ENCODE data around the gene WNT4.

Gene WNT4

DNA sequence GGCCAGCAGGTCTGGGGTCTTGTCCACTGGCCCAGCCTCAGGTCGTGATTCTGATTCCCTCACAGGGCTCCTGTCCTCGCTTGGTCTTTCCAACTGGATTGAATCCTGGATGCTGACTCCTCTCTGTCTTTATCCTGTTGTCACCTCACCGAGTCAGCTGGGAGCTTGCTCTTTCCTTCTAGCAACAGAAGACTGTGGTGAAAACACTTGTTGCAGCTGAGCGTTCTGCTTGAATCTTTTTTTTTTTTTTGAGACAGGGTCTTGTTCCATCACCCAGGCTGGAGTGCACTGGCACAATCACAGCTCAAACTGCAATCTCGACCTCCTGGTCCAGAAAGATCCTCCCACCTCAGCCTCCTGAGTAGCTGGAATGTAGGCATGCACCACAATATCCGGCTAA is 8.0 kb upstream of the WNT4 start:
- H3K4me3 ChIP-seq (ENCODE audit: low read length), result no peak overlapping the region
- H3K79me2 ChIP-seq (ENCODE audit: control insufficient read depth, low read length), result no peaks in the 10 kb centered on the region
- H3K4me2 ChIP-seq (ENCODE audit: low read length), result no peak overlapping the region
- no peaks in the 10 kb centered on the region for H3K9me3 ChIP-seq (ENCODE audit: control insufficient read depth, insufficient read depth, low read length)
- H3K4me1 ChIP-seq (ENCODE audit: control insufficient read depth, low read length), result no peaks in the 10 kb centered on the region
- H3K36me3 ChIP-seq (ENCODE audit: control insufficient read depth, low read length), result no peaks in the 10 kb centered on the region
- H3K27ac ChIP-seq (ENCODE audit: low read depth, low read length), result no peak overlapping the region
- H3K9me2 ChIP-seq (replicated peaks; ENCODE audit: control insufficient read depth, low read length), result no peaks in the 10 kb centered on the region
- H3F3A ChIP-seq (ENCODE audit: control insufficient read depth, insufficient read depth), result no peaks in the 10 kb centered on the region
- no peaks in the 10 kb centered on the region for H4K20me1 ChIP-seq (ENCODE audit: control insufficient read depth, insufficient read depth, low read depth, low read length)
- no peaks in the 10 kb centered on the region; the same call in 1 of the 2 replicates for H3K27me3 ChIP-seq (ENCODE audit: control insufficient read depth, low read length)
- no peak for TF ChIP-seq EZH2phosphoT487 (IDR thresholded peaks at IDR 0.05; ENCODE audit: borderline replicate concordance, low read length)
- TF ChIP-seq, protein P1, sequence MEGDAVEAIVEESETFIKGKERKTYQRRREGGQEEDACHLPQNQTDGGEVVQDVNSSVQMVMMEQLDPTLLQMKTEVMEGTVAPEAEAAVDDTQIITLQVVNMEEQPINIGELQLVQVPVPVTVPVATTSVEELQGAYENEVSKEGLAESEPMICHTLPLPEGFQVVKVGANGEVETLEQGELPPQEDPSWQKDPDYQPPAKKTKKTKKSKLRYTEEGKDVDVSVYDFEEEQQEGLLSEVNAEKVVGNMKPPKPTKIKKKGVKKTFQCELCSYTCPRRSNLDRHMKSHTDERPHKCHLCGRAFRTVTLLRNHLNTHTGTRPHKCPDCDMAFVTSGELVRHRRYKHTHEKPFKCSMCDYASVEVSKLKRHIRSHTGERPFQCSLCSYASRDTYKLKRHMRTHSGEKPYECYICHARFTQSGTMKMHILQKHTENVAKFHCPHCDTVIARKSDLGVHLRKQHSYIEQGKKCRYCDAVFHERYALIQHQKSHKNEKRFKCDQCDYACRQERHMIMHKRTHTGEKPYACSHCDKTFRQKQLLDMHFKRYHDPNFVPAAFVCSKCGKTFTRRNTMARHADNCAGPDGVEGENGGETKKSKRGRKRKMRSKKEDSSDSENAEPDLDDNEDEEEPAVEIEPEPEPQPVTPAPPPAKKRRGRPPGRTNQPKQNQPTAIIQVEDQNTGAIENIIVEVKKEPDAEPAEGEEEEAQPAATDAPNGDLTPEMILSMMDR (IDR thresholded peaks at IDR 0.05; ENCODE audit: low read depth, low read length, poor library complexity, severe bottlenecking), result no peak

- Histone ChIP-seq H3K27ac (ENCODE audit: low read depth, low read length) (no peak overlapping the region), H3K79me2 (ENCODE audit: control insufficient read depth, low read length) (no peaks in the 10 kb centered on the region), H3K4me1 (ENCODE audit: control insufficient read depth, low read length) (peaks cover 7% of the 10 kb centered on the region), H3F3A (ENCODE audit: control insufficient read depth, insufficient read depth) (no peaks in the 10 kb centered on the region), H3K27me3 (ENCODE audit: control insufficient read depth, low read length) (peaks cover 36% of the 10 kb centered on the region), H3K36me3 (ENCODE audit: control insufficient read depth, low read length) (no peaks in the 10 kb centered on the region), H3K4me2 (ENCODE audit: low read length) (no peak overlapping the region), H3K9me2 (replicated peaks; ENCODE audit: control insufficient read depth, low read length) (no peaks in the 10 kb centered on the region), H3K4me3 (ENCODE audit: low read length) (no peak overlapping the region), H4K20me1 (ENCODE audit: control insufficient read depth, insufficient read depth, low read depth, low read length) (no peaks in the 10 kb centered on the region), H3K9me3 (ENCODE audit: control insufficient read depth, insufficient read depth, low read length) (no peaks in the 10 kb centered on the region)
- 0 out of 2 replicates have a peak, but pooled peaks have one; percentile 54 for TF ChIP-seq EZH2phosphoT487 (IDR thresholded peaks at IDR 0.05; ENCODE audit: borderline replicate concordance, low read length)
- TF ChIP-seq, protein P1 (IDR thresholded peaks at IDR 0.05; ENCODE audit: low read depth, low read length, poor library complexity, severe bottlenecking), result no peak
These were observed 407 bp downstream of the WNT4 start for GRCh38 chr1:22142315-22143064.

DNA sequence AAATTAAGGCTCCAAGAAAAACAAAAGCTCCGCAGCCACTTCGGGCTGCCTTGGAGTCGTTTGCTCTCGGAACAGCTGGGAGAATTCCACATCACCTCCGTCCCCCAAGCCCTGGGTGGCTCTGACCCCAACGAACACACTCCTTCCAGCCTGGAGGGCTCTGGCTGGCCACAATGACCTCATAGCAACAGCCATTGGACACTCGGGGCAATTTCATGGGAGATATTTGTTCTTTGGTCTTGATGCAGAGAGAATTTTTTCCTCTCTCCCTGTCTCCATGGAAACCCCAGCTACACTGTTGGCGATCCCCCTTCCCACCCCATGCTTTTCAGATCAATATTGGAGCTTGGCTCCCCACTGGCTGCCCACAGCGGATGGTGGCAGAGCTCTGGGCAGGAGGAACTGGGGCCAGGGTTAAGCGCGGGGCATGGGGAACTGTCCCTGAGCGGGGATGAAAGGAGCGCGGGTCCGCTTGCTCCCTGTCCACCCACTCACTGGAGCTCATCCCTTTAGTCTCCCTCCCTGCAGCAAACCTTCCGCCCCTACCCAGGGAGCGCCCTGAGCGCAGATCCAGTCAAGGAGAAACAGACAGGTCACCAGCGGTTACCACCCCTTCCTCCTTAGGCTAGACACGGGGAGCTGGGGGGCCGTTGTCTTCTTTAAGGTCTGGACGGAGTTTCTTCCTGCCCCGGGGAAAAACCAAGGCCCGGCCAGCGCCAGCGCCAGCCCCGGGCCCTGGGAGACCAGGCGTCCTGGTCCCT is 1.2 kb downstream of the WNT4 start:
- H3K79me2 ChIP-seq (ENCODE audit: control insufficient read depth, low read length), result no peaks in the 10 kb centered on the region
- H3K36me3 ChIP-seq (ENCODE audit: control insufficient read depth, low read length), result no peaks in the 10 kb centered on the region
- H4K20me1 ChIP-seq (ENCODE audit: control insufficient read depth, insufficient read depth, low read depth, low read length), result no peaks in the 10 kb centered on the region
- H3F3A ChIP-seq (ENCODE audit: control insufficient read depth, insufficient read depth), result no peaks in the 10 kb centered on the region
- no peak overlapping the region for H3K4me2 ChIP-seq (ENCODE audit: low read length)
- no peaks in the 10 kb centered on the region for H3K9me2 ChIP-seq (replicated peaks; ENCODE audit: control insufficient read depth, low read length)
- no peak for TF ChIP-seq EZH2phosphoT487 (IDR thresholded peaks at IDR 0.05; ENCODE audit: borderline replicate concordance, low read length)
- TF ChIP-seq, protein P1 (IDR thresholded peaks at IDR 0.05; ENCODE audit: low read depth, low read length, poor library complexity, severe bottlenecking), result no peak
- no peak overlapping the region for H3K27ac ChIP-seq (ENCODE audit: low read depth, low read length)
- no peak overlapping the region for H3K4me3 ChIP-seq (ENCODE audit: low read length)
- H3K27me3 ChIP-seq (ENCODE audit: control insufficient read depth, low read length), result peaks cover 36% of the 10 kb centered on the region
- H3K4me1 ChIP-seq (ENCODE audit: control insufficient read depth, low read length), result peaks cover 12% of the 10 kb centered on the region
- H3K9me3 ChIP-seq (ENCODE audit: control insufficient read depth, insufficient read depth, low read length), result no peaks in the 10 kb centered on the region

Data from DOHH2 (cell line).